ENCODE results near the gene CCT6A. TPM values are rescaled to one million over a fixed set of nuclear protein-coding genes. Genes with fewer than 3 reads are reported as not detected.
"Not testable (repeated sequence)": the region's sequence is repeated elsewhere in the genome, so short reads cannot be mapped to it uniquely, and the experiment has no call there.

Gene CCT6A
- total RNA-seq, 1 donor from 2014 or later = 159 TPM

GRCh38 chr7:56048763-56049162 lies 2.8 kb upstream of the CCT6A start:
- DNase-seq (ENCODE audit: low read depth in 2 of 2) = peak in 1 of 2 donors; percentile 26

- no peak for DNase-seq (ENCODE audit: low read depth in 2 of 2)
Observed at GRCh38 chr7:56051053-56051338, 569 bp upstream of the CCT6A start.

GRCh38 chr7:56053379-56053778 lies 1.8 kb downstream of the CCT6A start:
- DNase-seq (ENCODE audit: low read depth in 2 of 2) = no peak

- DNase-seq (ENCODE audit: low read depth in 2 of 2) = no peak
Observed at GRCh38 chr7:56053993-56054392, 2.4 kb downstream of the CCT6A start.

GRCh38 chr7:56062382-56062781 lies 10.8 kb downstream of the CCT6A start:
- peak; percentile 40 to 71 for DNase-seq (ENCODE audit: low read depth in 2 of 2)

GRCh38 chr7:56063500-56063881 lies 11.9 kb downstream of the CCT6A start:
- DNase-seq (ENCODE audit: low read depth in 2 of 2) = no peak

GRCh38 chr7:56063882-56064625 lies 12.5 kb downstream of the CCT6A start, which contains the start of gene SUMF2:
Gene SUMF2, plus strand, starts transcription at chr7:56064286. Its CDS starts 26 bp downstream, at chr7:56064312.
- peak; percentile 91 to 95 for DNase-seq (ENCODE audit: low read depth in 2 of 2)

- not testable (repeated sequence) for DNase-seq (ENCODE audit: low read depth in 2 of 2)
Observed at GRCh38 chr7:56066376-56066775, 14.8 kb downstream of the CCT6A start.

GRCh38 chr7:56074371-56074791 lies 22.8 kb downstream of the CCT6A start:
- DNase-seq (ENCODE audit: low read depth in 2 of 2) = peak; percentile 87 to 91

- DNase-seq (ENCODE audit: low read depth in 2 of 2) = no peak
Observed at GRCh38 chr7:56077681-56078080, 26.1 kb downstream of the CCT6A start.

- no peak for DNase-seq (ENCODE audit: low read depth in 2 of 2)
Observed at GRCh38 chr7:56078196-56078595, 26.6 kb downstream of the CCT6A start.

- peak; percentile 68 to 79 for DNase-seq (ENCODE audit: low read depth in 2 of 2)
Observed at GRCh38 chr7:56079450-56080185, 28.1 kb downstream of the CCT6A start.

- DNase-seq (ENCODE audit: low read depth in 2 of 2) = not testable (repeated sequence)
Observed at GRCh38 chr7:56080726-56081435, 29.3 kb downstream of the CCT6A start.

- DNase-seq (ENCODE audit: low read depth in 2 of 2) = no peak
Observed at GRCh38 chr7:56081626-56082340, 30.2 kb downstream of the CCT6A start.

- DNase-seq (ENCODE audit: low read depth in 2 of 2) = peak; percentile 34 to 57
Observed at GRCh38 chr7:56083150-56083785, 31.7 kb downstream of the CCT6A start.

GRCh38 chr7:56086761-56087160 lies 35.2 kb downstream of the CCT6A start:
- no peak for DNase-seq (ENCODE audit: low read depth in 2 of 2)

GRCh38 chr7:56087445-56087844 lies 35.9 kb downstream of the CCT6A start:
- no peak for DNase-seq (ENCODE audit: low read depth in 2 of 2)

GRCh38 chr7:56091591-56091990 lies 40.0 kb downstream of the CCT6A start:
- no peak for DNase-seq (ENCODE audit: low read depth in 2 of 2)

- not testable (repeated sequence) for DNase-seq (ENCODE audit: low read depth in 2 of 2)
Observed at GRCh38 chr7:56092388-56092787, 40.8 kb downstream of the CCT6A start.

GRCh38 chr7:56092789-56093531 lies 41.4 kb downstream of the CCT6A start, which contains the start of gene PHKG1:
Gene PHKG1, minus strand, starts transcription at chr7:56092952. Its CDS starts 4,011 bp downstream, at chr7:56088941.
- peak; percentile 83 to 85 for DNase-seq (ENCODE audit: low read depth in 2 of 2)
